RWPE2 (cell line): ENCODE results near the gene GLIS2.

Experiments
- ATAC-seq: fragments of 200-7000 bp; cut with Tn5 transposase; 3 replicates; pipeline ENCODE4 v1.9.1; 2021; ENCODE audit warnings: low read depth
- DNase-seq: peaks from one replicate; pipeline ENCODE4 v3.0.0-alpha.2; 2020; ENCODE audit warnings: low spot score
- H3K27ac ChIP-seq: fragments of 450-650 bp; 2 replicates; pipeline ENCODE4 v1.5.1; 2017; ENCODE audit warnings: mild to moderate bottlenecking; ENCODE audit not compliant: poor library complexity, severe bottlenecking
- H3K27me3 ChIP-seq: fragments of 250-450 bp; sonication (Bioruptor Pico); 2 replicates; pipeline ENCODE4 v1.5.1; 2021; ENCODE audit warnings: mild to moderate bottlenecking, moderate library complexity; ENCODE audit not compliant: insufficient read depth, poor library complexity, severe bottlenecking
- H3K36me3 ChIP-seq: fragments of 250-450 bp; sonication (Bioruptor Pico); 2 replicates; pipeline ENCODE4 v1.5.1; 2020; ENCODE audit warnings: low read depth, mild to moderate bottlenecking, moderate library complexity
- H3K4me1 ChIP-seq: fragments of 250-450 bp; sonication (Bioruptor Pico); 2 replicates; pipeline ENCODE4 v1.5.1; 2021; ENCODE audit warnings: mild to moderate bottlenecking, moderate library complexity; ENCODE audit not compliant: insufficient read depth, poor library complexity, severe bottlenecking
- H3K4me3 ChIP-seq: fragments of 250-450 bp; sonication (Bioruptor Pico); 2 replicates; pipeline ENCODE4 v1.5.1; 2021; ENCODE audit warnings: mild to moderate bottlenecking, moderate library complexity; ENCODE audit not compliant: severe bottlenecking
- H3K9me3 ChIP-seq: fragments of 250-450 bp; sonication (Bioruptor Pico); 2 replicates; pipeline ENCODE4 v1.5.1; 2021; ENCODE audit warnings: mild to moderate bottlenecking, moderate library complexity; ENCODE audit not compliant: severe bottlenecking
- TF ChIP-seq, protein P1 (sequence below): fragments of 450-650 bp; IDR thresholded peaks from one replicate; pipeline ENCODE4 v1.5.1; 2017; ENCODE audit warnings: mild to moderate bottlenecking, moderate library complexity; ENCODE audit not compliant: poor library complexity, severe bottlenecking

Gene GLIS2

DNA sequence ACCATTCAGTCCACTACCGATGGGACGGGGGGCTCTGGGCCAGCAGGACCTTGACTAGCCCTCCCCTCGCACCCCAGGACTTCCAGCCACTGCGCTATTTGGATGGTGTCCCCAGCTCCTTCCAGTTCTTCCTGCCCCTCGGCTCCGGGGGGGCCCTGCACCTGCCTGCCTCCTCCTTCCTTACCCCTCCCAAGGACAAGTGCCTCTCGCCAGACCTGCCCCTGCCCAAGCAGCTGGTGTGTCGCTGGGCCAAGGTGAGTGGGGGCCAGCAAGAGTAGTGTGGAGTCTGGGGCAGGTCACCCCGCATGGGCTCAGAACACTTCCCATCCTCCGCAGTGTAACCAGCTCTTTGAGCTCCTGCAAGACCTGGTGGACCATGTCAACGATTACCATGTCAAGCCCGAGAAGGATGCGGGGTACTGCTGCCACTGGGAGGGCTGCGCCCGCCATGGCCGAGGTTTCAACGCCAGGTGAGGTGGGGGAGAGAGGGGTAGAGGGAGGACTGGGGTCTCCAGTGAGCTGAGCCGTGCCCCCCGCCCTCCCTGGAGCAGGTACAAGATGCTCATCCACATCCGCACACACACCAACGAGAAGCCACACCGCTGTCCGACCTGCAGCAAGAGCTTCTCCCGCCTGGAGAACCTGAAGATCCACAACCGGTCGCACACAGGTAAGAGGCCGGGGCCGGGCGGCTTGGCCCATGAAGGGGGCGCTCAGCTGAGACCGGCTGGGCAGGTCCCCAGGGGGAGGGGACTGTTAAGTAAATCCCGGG is 19.0 kb downstream of the GLIS2 start:
- no peak for ATAC-seq
- H3K4me1 ChIP-seq: no peaks in the 10 kb centered on the region
- H3K27me3 ChIP-seq: no peaks in the 10 kb centered on the region
- no peak overlapping the region for H3K4me3 ChIP-seq
- H3K9me3 ChIP-seq: no peaks in the 10 kb centered on the region
- peaks cover 64% of the 10 kb centered on the region for H3K36me3 ChIP-seq
- DNase-seq: peak; percentile 63
- no peak overlapping the region for H3K27ac ChIP-seq
- TF ChIP-seq, protein P1, sequence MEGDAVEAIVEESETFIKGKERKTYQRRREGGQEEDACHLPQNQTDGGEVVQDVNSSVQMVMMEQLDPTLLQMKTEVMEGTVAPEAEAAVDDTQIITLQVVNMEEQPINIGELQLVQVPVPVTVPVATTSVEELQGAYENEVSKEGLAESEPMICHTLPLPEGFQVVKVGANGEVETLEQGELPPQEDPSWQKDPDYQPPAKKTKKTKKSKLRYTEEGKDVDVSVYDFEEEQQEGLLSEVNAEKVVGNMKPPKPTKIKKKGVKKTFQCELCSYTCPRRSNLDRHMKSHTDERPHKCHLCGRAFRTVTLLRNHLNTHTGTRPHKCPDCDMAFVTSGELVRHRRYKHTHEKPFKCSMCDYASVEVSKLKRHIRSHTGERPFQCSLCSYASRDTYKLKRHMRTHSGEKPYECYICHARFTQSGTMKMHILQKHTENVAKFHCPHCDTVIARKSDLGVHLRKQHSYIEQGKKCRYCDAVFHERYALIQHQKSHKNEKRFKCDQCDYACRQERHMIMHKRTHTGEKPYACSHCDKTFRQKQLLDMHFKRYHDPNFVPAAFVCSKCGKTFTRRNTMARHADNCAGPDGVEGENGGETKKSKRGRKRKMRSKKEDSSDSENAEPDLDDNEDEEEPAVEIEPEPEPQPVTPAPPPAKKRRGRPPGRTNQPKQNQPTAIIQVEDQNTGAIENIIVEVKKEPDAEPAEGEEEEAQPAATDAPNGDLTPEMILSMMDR: no peak

DNA sequence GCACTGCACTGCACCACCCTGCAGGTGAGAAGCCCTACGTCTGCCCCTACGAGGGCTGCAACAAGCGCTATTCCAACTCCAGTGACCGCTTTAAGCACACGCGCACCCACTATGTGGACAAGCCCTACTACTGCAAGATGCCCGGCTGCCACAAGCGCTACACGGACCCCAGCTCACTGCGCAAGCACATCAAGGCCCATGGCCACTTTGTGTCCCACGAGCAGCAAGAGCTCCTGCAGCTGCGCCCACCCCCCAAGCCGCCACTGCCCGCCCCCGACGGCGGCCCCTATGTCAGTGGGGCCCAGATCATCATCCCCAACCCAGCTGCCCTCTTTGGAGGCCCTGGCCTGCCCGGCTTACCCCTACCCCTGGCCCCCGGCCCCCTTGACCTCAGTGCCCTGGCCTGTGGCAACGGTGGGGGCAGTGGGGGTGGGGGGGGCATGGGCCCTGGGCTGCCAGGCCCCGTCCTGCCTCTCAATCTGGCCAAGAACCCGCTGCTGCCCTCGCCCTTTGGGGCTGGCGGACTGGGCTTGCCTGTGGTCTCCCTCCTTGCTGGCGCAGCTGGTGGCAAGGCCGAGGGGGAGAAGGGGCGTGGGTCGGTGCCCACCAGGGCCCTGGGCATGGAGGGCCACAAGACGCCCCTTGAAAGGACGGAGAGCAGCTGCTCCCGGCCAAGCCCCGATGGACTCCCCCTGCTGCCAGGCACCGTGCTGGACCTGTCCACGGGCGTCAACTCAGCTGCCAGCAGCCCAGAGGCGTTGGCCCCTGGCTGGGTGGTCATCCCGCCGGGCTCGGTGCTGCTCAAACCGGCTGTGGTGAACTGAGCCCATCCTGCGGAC is 21.1 kb downstream of the GLIS2 start:
- DNase-seq: no peak
- Histone ChIP-seq H3K4me3 (no peak overlapping the region), H3K4me1 (no peaks in the 10 kb centered on the region), H3K27ac (no peak overlapping the region), H3K36me3 (peaks cover 63% of the 10 kb centered on the region), H3K9me3 (no peaks in the 10 kb centered on the region), H3K27me3 (no peaks in the 10 kb centered on the region)
- no peak for ATAC-seq
- TF ChIP-seq, protein P1: no peak

DNA sequence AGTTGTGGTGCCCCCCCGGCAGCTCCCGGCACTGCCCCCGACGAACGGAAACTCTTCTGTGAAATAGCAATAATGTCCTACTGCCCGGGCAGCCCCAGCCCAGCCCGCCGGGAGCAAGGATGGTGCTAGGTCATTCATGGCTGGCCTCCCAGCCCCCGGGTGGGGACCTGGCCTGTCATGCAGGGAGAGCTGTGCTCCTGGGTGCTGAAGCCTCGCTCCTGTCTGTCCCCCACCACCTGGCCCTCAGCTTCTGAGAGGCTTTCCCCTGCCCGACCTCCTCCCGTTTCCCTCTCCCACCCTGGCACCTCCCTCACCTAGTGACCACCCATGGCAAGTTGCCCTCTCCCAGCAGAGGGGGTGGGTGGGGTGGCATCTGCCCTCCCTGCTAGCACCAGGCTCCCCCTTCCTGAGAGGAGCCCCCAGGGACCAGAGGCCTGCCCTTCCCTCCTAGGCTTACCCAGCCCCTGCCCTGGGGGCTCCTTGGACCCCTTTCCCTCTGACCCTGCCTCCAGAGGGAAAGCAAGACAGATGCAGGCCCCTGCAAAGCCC is 21.7 kb downstream of the GLIS2 start:
- H3K27ac ChIP-seq: no peak overlapping the region
- no peaks in the 10 kb centered on the region for H3K27me3 ChIP-seq
- H3K36me3 ChIP-seq: peaks cover 56% of the 10 kb centered on the region
- ATAC-seq (no peak), DNase-seq (no peak)
- TF ChIP-seq, protein P1: no peak
- no peak overlapping the region for H3K4me3 ChIP-seq
- no peaks in the 10 kb centered on the region for H3K4me1 ChIP-seq
- H3K9me3 ChIP-seq: no peaks in the 10 kb centered on the region

DNA sequence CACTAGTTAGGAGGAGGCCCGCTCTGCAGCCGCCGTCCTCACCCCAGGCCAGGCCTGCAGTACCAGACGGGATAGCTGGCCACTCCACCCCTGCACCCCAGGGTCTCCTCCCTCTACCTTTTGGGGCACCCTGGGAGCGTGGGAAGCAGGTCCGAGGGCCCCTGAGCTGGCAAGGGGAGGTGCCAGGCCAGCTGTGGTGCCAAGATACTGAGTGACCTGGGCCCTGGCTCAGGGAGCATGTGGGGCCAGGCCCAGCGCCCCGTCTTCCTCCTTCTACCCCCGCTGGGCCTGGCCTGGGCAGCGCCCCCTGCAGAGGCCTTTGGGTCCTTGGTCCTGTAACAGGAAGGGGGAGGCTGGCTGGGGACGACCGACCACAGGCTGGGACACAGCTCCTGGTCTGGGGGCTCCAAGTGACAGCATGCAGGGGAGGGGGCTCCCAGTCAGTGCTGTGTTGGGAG is 22.3 kb downstream of the GLIS2 start:
- Histone ChIP-seq H3K27me3 (no peaks in the 10 kb centered on the region), H3K4me1 (no peaks in the 10 kb centered on the region), H3K9me3 (no peaks in the 10 kb centered on the region), H3K4me3 (no peak overlapping the region), H3K36me3 (peaks cover 51% of the 10 kb centered on the region), H3K27ac (no peak overlapping the region)
- DNase-seq: no peak
- no peak for ATAC-seq
- TF ChIP-seq, protein P1: no peak
